Caco-2 (cell line): ENCODE results near the gene ALG12. TPM values are rescaled to one million over a fixed set of nuclear protein-coding genes. Genes with fewer than 3 reads are reported as not detected.

Source experiments
- BruUV-seq: library from RNA; stranded (reverse); fragments of 400-500 nt; replicated peaks from 2 replicates; lab custom pipeline; 2021; lab: Mats Ljungman, UMichigan
- CTCF ChIA-PET: fragments of 300-600 bp; sonication (Branson Sonifier 250); formaldehyde crosslinking; loops from one replicate; lab custom pipeline; 2022; ENCODE audit warnings: antibody characterized with exemption; lab: Charles Lee
- POLR2A ChIA-PET: fragments of 300-600 bp; sonication (Branson Sonifier 250); formaldehyde crosslinking; loops from one replicate; lab custom pipeline; 2022; ENCODE audit warnings: antibody characterized with exemption; lab: Charles Lee
- DNase-seq, 2 experiments: peaks; one replicate each; pipeline versions ENCODE4 v3.0.0 to v3.0.0-alpha.2; 2020 to 2022
- H3K27me3 ChIP-seq: replicated peaks from 2 replicates; pipeline ENCODE4 v1.6.0; 2011; ENCODE audit warnings: low read length; ENCODE audit not compliant: control insufficient read depth, insufficient read depth
- H3K36me3 ChIP-seq: 2 replicates; pipeline ENCODE4 v1.5.1; 2011; ENCODE audit warnings: low read length; ENCODE audit not compliant: control insufficient read depth, insufficient read depth
- H3K4me1 ChIP-seq: fragments of 250-450 bp; sonication (Bioruptor Pico); 2 replicates; pipeline ENCODE4 v1.5.1; 2020; ENCODE audit warnings: mild to moderate bottlenecking
- H3K4me3 ChIP-seq: 2 replicates; pipeline ENCODE4 v1.5.1; 2011; ENCODE audit warnings: low read depth, mild to moderate bottlenecking, control low read depth, low read length
- H3K9me3 ChIP-seq: fragments of 250-450 bp; sonication (Bioruptor Pico); 2 replicates; pipeline ENCODE4 v1.5.1; 2020; ENCODE audit warnings: mild to moderate bottlenecking, moderate library complexity
- H3K27ac Mint-ChIP-seq: one replicate; pipeline ENCODE4 v1.8.0; 2022; ENCODE audit warnings: mixed read lengths; ENCODE audit not compliant: unreplicated experiment
- H3K27me3 Mint-ChIP-seq: one replicate; pipeline ENCODE4 v1.8.0; 2022; ENCODE audit warnings: mixed read lengths; ENCODE audit not compliant: insufficient read depth, unreplicated experiment
- H3K36me3 Mint-ChIP-seq: one replicate; pipeline ENCODE4 v1.8.0; 2022; ENCODE audit warnings: mild to moderate bottlenecking, mixed read lengths; ENCODE audit not compliant: insufficient read depth, unreplicated experiment
- H3K4me1 Mint-ChIP-seq: one replicate; pipeline ENCODE4 v1.8.0; 2022; ENCODE audit warnings: low read depth, mixed read lengths; ENCODE audit not compliant: unreplicated experiment
- H3K4me3 Mint-ChIP-seq: one replicate; pipeline ENCODE4 v1.8.0; 2022; ENCODE audit warnings: mild to moderate bottlenecking, moderate library complexity, mixed read lengths; ENCODE audit not compliant: unreplicated experiment
- H3K9me3 Mint-ChIP-seq: one replicate; pipeline ENCODE4 v1.8.0; 2022; ENCODE audit warnings: mixed read lengths; ENCODE audit not compliant: unreplicated experiment
- intact Hi-C: fragments of 100-400 bp; cut with micrococcal nuclease; formaldehyde crosslinking; loops from one replicate; pipeline ENCODE4 v1.10.0; 2022; ENCODE audit not compliant: unreplicated experiment
- total RNA-seq: library from RNA; stranded (reverse); gene quantifications from 2 replicates; pipeline ENCODE4 v1.2.3, GENCODE V29; 2022
- TF ChIP-seq, protein P1 (sequence below), 2 experiments: fragments of 200-600 bp in 1 of 2; IDR thresholded peaks; 1 replicate in 1 of 2; 2 replicates in 1 of 2; pipeline versions ENCODE4 v1.5.1 to v1.8.0; 2011 to 2022; ENCODE audit warnings: antibody characterized with exemption in 1 of 2, control low read depth in 1 of 2, inconsistent platforms in 1 of 2, low read depth in 1 of 2, low read length in 1 of 2, mild to moderate bottlenecking in 1 of 2, moderate library complexity in 1 of 2; ENCODE audit not compliant: insufficient read depth in 1 of 2, severe bottlenecking in 1 of 2, unreplicated experiment in 1 of 2

Gene ALG12
- total RNA-seq, 1 experiment from 2014 or later, result 35.7 TPM

DNA sequence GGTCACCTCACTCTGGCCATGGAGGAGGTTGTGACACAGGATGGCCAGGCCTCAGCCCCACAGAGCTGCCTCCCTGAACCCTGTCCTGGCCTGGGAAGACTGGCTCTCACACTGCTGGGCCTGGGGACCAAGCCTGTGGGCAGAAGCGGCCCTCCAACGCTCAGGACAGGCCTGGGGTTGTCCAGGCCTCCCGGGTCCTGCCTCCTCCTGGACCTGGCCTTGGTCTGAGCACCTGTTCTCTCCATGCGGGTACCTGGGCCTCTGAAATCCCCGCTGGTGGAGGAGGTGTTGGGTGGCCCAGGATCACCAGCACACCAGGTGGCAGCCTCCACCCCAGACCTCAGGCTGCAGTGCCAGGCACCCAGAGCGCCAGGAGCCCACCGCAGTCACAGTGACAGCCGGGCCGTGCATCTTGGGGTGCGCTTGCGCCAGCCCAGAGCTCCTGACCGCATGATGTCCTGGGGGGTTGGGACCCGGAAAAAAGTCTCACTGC is 26.2 kb upstream of the ALG12 start:
- Histone ChIP-seq H3K27me3 (no peaks in the 10 kb centered on the region), H3K4me1 (peaks cover 37% of the 10 kb centered on the region), H3K9me3 (peaks cover 5% of the 10 kb centered on the region; the same call in 1 of the 2 replicates), H3K36me3 (no peaks in the 10 kb centered on the region), H3K4me3 (no peak overlapping the region)
- no TSS peak for BruUV-seq
- no peak for DNase-seq
- CTCF ChIA-PET, result no interaction called here
- no peaks in the 10 kb centered on the region for H3K27me3 Mint-ChIP-seq
- H3K4me3 Mint-ChIP-seq, result no peak overlapping the region
- POLR2A ChIA-PET, result no interaction called here
- H3K4me1 Mint-ChIP-seq, result no peaks in the 10 kb centered on the region
- no peaks in the 10 kb centered on the region for H3K9me3 Mint-ChIP-seq
- peaks cover 5% of the 10 kb centered on the region for H3K36me3 Mint-ChIP-seq
- intact Hi-C loops, result no loop called here
- TF ChIP-seq, protein P1, sequence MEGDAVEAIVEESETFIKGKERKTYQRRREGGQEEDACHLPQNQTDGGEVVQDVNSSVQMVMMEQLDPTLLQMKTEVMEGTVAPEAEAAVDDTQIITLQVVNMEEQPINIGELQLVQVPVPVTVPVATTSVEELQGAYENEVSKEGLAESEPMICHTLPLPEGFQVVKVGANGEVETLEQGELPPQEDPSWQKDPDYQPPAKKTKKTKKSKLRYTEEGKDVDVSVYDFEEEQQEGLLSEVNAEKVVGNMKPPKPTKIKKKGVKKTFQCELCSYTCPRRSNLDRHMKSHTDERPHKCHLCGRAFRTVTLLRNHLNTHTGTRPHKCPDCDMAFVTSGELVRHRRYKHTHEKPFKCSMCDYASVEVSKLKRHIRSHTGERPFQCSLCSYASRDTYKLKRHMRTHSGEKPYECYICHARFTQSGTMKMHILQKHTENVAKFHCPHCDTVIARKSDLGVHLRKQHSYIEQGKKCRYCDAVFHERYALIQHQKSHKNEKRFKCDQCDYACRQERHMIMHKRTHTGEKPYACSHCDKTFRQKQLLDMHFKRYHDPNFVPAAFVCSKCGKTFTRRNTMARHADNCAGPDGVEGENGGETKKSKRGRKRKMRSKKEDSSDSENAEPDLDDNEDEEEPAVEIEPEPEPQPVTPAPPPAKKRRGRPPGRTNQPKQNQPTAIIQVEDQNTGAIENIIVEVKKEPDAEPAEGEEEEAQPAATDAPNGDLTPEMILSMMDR (IDR thresholded peaks at IDR 0.05; ENCODE audit: insufficient read depth in 1 of 2, low read depth in 1 of 2, low read length in 1 of 2, severe bottlenecking in 1 of 2, unreplicated experiment in 1 of 2), result no peak
- H3K27ac Mint-ChIP-seq, result no peak overlapping the region

DNA sequence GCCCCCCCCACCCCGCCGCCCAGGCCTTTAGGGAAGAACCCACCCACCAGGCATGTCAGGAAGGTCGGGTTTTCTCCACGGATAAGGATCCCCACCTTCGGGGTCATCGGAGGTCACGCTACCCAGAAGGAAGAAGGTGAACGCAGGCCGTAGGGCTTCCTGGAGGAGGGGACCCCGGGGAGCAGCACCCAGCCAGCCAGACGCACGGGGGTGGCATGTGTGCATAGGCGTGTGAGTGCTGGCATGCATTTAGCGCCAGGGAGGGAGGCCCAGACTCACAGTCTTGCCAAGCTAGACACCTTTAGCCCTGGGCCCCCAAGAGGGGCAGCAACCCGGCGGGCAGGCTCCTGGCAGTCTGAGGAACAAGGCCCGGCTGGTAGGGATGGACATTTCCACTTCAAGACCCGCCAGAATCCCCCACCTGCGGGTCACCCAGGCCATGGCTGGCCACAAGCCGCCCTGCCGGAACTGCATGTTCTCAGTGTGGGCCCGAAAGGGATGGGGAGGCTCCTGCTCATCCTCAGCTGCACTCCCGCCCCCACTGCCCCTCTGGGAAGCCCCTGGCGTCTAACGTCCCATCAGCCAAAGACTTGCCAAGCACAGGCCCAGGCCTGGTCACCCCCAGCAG is 25.6 kb upstream of the ALG12 start:
- no peak for DNase-seq
- H3K4me3 Mint-ChIP-seq, result no peak overlapping the region
- intact Hi-C loops, result no loop called here
- H3K4me1 Mint-ChIP-seq, result no peaks in the 10 kb centered on the region
- BruUV-seq, result no TSS peak
- Histone ChIP-seq H3K9me3 (peaks cover 5% of the 10 kb centered on the region; the same call in 1 of the 2 replicates), H3K36me3 (no peaks in the 10 kb centered on the region), H3K4me1 (peaks cover 31% of the 10 kb centered on the region), H3K27me3 (no peaks in the 10 kb centered on the region), H3K4me3 (no peak overlapping the region)
- H3K27me3 Mint-ChIP-seq, result no peaks in the 10 kb centered on the region
- H3K9me3 Mint-ChIP-seq, result no peaks in the 10 kb centered on the region
- TF ChIP-seq, protein P1 (IDR thresholded peaks at IDR 0.05; ENCODE audit: insufficient read depth in 1 of 2, low read depth in 1 of 2, low read length in 1 of 2, severe bottlenecking in 1 of 2, unreplicated experiment in 1 of 2), result no peak
- peaks cover 5% of the 10 kb centered on the region for H3K36me3 Mint-ChIP-seq
- ChIA-PET CTCF (interaction anchor here (0.6 kb wide), 1 partner anchor 15 kb away, joined by 3 read pairs; no protein-coding TSS in a partner anchor), POLR2A (interaction anchor here (0.6 kb wide), 1 partner anchor 15 kb away, joined by 3 read pairs; no protein-coding TSS in a partner anchor)
- no peak overlapping the region for H3K27ac Mint-ChIP-seq

DNA sequence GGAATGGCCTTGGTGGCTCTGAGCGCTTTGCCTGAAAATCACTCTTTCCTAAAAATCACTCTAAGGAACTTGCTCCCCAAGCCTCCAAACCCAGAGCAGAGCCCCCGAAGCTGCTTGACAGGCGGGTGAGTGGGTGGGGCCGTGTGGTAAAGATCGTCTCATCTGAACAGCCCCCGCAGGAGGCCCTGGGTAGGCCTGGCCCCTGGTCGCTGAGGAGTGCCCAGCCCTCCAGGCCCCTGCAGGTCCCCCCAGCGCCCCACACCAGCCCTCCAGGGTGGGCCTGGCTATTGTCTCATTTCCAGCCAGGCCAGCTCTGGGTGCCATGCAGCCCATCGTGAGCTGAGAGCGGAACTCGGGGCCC is 25.1 kb upstream of the ALG12 start:
- Mint-ChIP-seq H3K4me1 (no peaks in the 10 kb centered on the region), H3K4me3 (no peak overlapping the region), H3K27ac (no peak overlapping the region), H3K36me3 (peaks cover 5% of the 10 kb centered on the region), H3K9me3 (no peaks in the 10 kb centered on the region), H3K27me3 (no peaks in the 10 kb centered on the region)
- ChIA-PET POLR2A (interaction anchor here (0.6 kb wide), 1 partner anchor 15 kb away, joined by 3 read pairs; no protein-coding TSS in a partner anchor), CTCF (interaction anchor here (0.6 kb wide), 1 partner anchor 16 kb away, joined by 3 read pairs; no protein-coding TSS in a partner anchor)
- Histone ChIP-seq H3K36me3 (no peaks in the 10 kb centered on the region), H3K4me1 (peaks cover 26% of the 10 kb centered on the region), H3K9me3 (peaks cover 5% of the 10 kb centered on the region; the same call in 1 of the 2 replicates), H3K4me3 (no peak overlapping the region), H3K27me3 (no peaks in the 10 kb centered on the region)
- intact Hi-C loops, result no loop called here
- TF ChIP-seq, protein P1 (IDR thresholded peaks at IDR 0.05; ENCODE audit: insufficient read depth in 1 of 2, low read depth in 1 of 2, low read length in 1 of 2, severe bottlenecking in 1 of 2, unreplicated experiment in 1 of 2), result no peak
- no TSS peak for BruUV-seq
- no peak for DNase-seq
